ENCODE data around the gene TRABD2B.

- TF ChIP-seq POLR2A (IDR thresholded peaks at IDR 0.05) (no peak), CTCF (IDR thresholded peaks at IDR 0.05) (no peak), EP300 (IDR thresholded peaks at IDR 0.05) (no peak), POLR2AphosphoS5 (IDR thresholded peaks at IDR 0.05) (no peak)
Measured at GRCh38 chr1:47996060-47996405, 1.2 kb downstream of the TRABD2B start.

Data from upper lobe of left lung (tissue), 4 donors.